Measurements from ENCODE around the gene ZNF511. TPM values are rescaled to one million over a fixed set of nuclear protein-coding genes. Genes with fewer than 3 reads are reported as not detected.

ZNF511 gene
- total RNA-seq, 1 donor from 2014 or later, result 25.5 TPM

GRCh38 chr10:133358162-133358924 lies 49.6 kb downstream of the ZNF511 start:
- Histone ChIP-seq H3K9me3 (ENCODE audit: insufficient read depth, low read depth, low read length) (no peaks in the 10 kb centered on the region), H3K27me3 (ENCODE audit: insufficient read depth, low read length) (no peaks in the 10 kb centered on the region), H3K4me3 (ENCODE audit: insufficient read depth, low read depth, low read length) (no peak overlapping the region), H4K20me1 (ENCODE audit: insufficient read depth, low read length) (peaks cover 11% of the 10 kb centered on the region), H3K9ac (ENCODE audit: low read length) (no peak overlapping the region), H3K36me3 (ENCODE audit: insufficient read depth, low read length) (peaks cover 2% of the 10 kb centered on the region), H2AFZ (ENCODE audit: low read depth, low read length) (no peak overlapping the region), H3K4me1 (ENCODE audit: insufficient read depth, low read length) (peaks cover 9% of the 10 kb centered on the region), H3K27ac (ENCODE audit: low read depth, low read length) (no peak overlapping the region), H3K79me2 (ENCODE audit: insufficient read depth, low read length) (peaks cover 5% of the 10 kb centered on the region), H3K4me2 (ENCODE audit: low read length) (no peak overlapping the region)
- FAIRE-seq, result no peak
- TF ChIP-seq EZH2 (IDR thresholded peaks at IDR 0.05; ENCODE audit: insufficient read depth, low read length) (no peak), CTCF (IDR thresholded peaks at IDR 0.05; ENCODE audit: insufficient read depth, low read depth, low read length) (no peak)
- Mint-ChIP-seq H3K27me3 (ENCODE audit: low read depth, unreplicated experiment) (no peaks in the 10 kb centered on the region), H3K9me3 (ENCODE audit: unreplicated experiment) (no peaks in the 10 kb centered on the region), H3K27ac (ENCODE audit: unreplicated experiment) (no peak overlapping the region), H3K4me3 (ENCODE audit: unreplicated experiment) (peak overlapping the region; percentile 64), H3K4me1 (ENCODE audit: low read depth, unreplicated experiment) (no peaks in the 10 kb centered on the region), H3K36me3 (ENCODE audit: low read depth, unreplicated experiment) (peaks cover 7% of the 10 kb centered on the region)
- DNase-seq (ENCODE audit: low read depth), result no peak

- DNase-seq (ENCODE audit: low read depth) (no peak), FAIRE-seq (no peak)
- no peak overlapping the region for H3K27ac ChIP-seq (ENCODE audit: low read depth, low read length)
- peaks cover 2% of the 10 kb centered on the region for H3K36me3 ChIP-seq (ENCODE audit: insufficient read depth, low read length)
- Mint-ChIP-seq H3K4me3 (ENCODE audit: unreplicated experiment) (peak overlapping the region; percentile 64), H3K36me3 (ENCODE audit: low read depth, unreplicated experiment) (peaks cover 9% of the 10 kb centered on the region), H3K4me1 (ENCODE audit: low read depth, unreplicated experiment) (no peaks in the 10 kb centered on the region), H3K9me3 (ENCODE audit: unreplicated experiment) (no peaks in the 10 kb centered on the region), H3K27me3 (ENCODE audit: low read depth, unreplicated experiment) (no peaks in the 10 kb centered on the region), H3K27ac (ENCODE audit: unreplicated experiment) (no peak overlapping the region)
- no peak overlapping the region for H3K9ac ChIP-seq (ENCODE audit: low read length)
- no peaks in the 10 kb centered on the region for H3K9me3 ChIP-seq (ENCODE audit: insufficient read depth, low read depth, low read length)
- TF ChIP-seq CTCF (IDR thresholded peaks at IDR 0.05; ENCODE audit: insufficient read depth, low read depth, low read length) (no peak), EZH2 (IDR thresholded peaks at IDR 0.05; ENCODE audit: insufficient read depth, low read length) (no peak)
- no peak overlapping the region for H3K4me3 ChIP-seq (ENCODE audit: insufficient read depth, low read depth, low read length)
- H3K4me2 ChIP-seq (ENCODE audit: low read length), result no peak overlapping the region
- H3K4me1 ChIP-seq (ENCODE audit: insufficient read depth, low read length), result peaks cover 9% of the 10 kb centered on the region
- H2AFZ ChIP-seq (ENCODE audit: low read depth, low read length), result no peak overlapping the region
- peaks cover 11% of the 10 kb centered on the region for H4K20me1 ChIP-seq (ENCODE audit: insufficient read depth, low read length)
- peaks cover 5% of the 10 kb centered on the region for H3K79me2 ChIP-seq (ENCODE audit: insufficient read depth, low read length)
- no peaks in the 10 kb centered on the region for H3K27me3 ChIP-seq (ENCODE audit: insufficient read depth, low read length)
Observed at GRCh38 chr10:133358925-133359310, 50.2 kb downstream of the ZNF511 start.

- no peak overlapping the region for H3K4me2 ChIP-seq (ENCODE audit: low read length)
- FAIRE-seq (no peak), DNase-seq (ENCODE audit: low read depth) (no peak)
- no peaks in the 10 kb centered on the region for H3K9me3 ChIP-seq (ENCODE audit: insufficient read depth, low read depth, low read length)
- H3K4me3 ChIP-seq (ENCODE audit: insufficient read depth, low read depth, low read length), result no peak overlapping the region
- Mint-ChIP-seq H3K27me3 (ENCODE audit: low read depth, unreplicated experiment) (no peaks in the 10 kb centered on the region), H3K4me1 (ENCODE audit: low read depth, unreplicated experiment) (no peaks in the 10 kb centered on the region), H3K36me3 (ENCODE audit: low read depth, unreplicated experiment) (peaks cover 10% of the 10 kb centered on the region), H3K27ac (ENCODE audit: unreplicated experiment) (no peak overlapping the region), H3K4me3 (ENCODE audit: unreplicated experiment) (no peak overlapping the region), H3K9me3 (ENCODE audit: unreplicated experiment) (no peaks in the 10 kb centered on the region)
- peaks cover 5% of the 10 kb centered on the region for H3K79me2 ChIP-seq (ENCODE audit: insufficient read depth, low read length)
- no peak overlapping the region for H3K27ac ChIP-seq (ENCODE audit: low read depth, low read length)
- H3K36me3 ChIP-seq (ENCODE audit: insufficient read depth, low read length), result peaks cover 2% of the 10 kb centered on the region
- H3K27me3 ChIP-seq (ENCODE audit: insufficient read depth, low read length), result no peaks in the 10 kb centered on the region
- peaks cover 11% of the 10 kb centered on the region for H4K20me1 ChIP-seq (ENCODE audit: insufficient read depth, low read length)
- H2AFZ ChIP-seq (ENCODE audit: low read depth, low read length), result no peak overlapping the region
- peaks cover 9% of the 10 kb centered on the region for H3K4me1 ChIP-seq (ENCODE audit: insufficient read depth, low read length)
- H3K9ac ChIP-seq (ENCODE audit: low read length), result no peak overlapping the region
- TF ChIP-seq CTCF (IDR thresholded peaks at IDR 0.05; ENCODE audit: insufficient read depth, low read depth, low read length) (no peak), EZH2 (IDR thresholded peaks at IDR 0.05; ENCODE audit: insufficient read depth, low read length) (no peak)
Observed at GRCh38 chr10:133359554-133359971, 50.8 kb downstream of the ZNF511 start.
